ENCODE data around the gene LANCL2.

LANCL2 gene

DNA sequence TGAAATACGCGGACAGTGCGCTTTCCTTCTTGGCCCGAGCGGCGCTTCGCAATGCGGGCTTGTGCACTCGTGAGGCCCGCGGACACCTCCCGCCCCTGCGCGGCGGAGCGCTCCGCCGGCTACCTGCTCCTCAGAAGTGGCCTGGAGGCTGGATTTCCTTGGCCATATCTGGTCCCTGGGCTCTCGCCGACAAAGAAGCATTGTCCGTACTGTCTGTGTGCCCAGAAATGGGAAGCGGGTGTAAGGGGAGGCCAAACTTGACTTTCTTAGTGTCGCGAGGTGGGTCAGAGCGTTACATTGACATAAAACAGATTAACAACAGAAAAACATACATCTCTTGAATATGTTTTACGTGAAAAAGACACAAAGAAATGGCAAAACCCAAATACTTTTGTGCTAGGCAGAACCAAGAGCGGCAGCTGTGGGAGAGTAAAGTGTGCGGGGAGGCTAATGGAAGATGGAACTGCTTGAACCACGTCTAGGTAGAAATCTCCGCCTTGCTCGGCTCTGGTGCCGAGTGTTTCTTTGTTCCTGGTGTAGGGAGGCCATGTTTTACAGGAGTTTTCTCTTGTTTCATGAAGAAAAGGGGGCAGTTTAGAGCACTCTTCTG lies 1.4 kb downstream of the LANCL2 start:
- Histone ChIP-seq H3K27ac (ENCODE audit: low read length) (peak overlapping the region; percentile 97), H2AFZ (ENCODE audit: low read depth, low read length) (peak overlapping the region; percentile 92), H3K9me3 (ENCODE audit: insufficient read depth, low read length, severe bottlenecking) (no peaks in the 10 kb centered on the region)

DNA sequence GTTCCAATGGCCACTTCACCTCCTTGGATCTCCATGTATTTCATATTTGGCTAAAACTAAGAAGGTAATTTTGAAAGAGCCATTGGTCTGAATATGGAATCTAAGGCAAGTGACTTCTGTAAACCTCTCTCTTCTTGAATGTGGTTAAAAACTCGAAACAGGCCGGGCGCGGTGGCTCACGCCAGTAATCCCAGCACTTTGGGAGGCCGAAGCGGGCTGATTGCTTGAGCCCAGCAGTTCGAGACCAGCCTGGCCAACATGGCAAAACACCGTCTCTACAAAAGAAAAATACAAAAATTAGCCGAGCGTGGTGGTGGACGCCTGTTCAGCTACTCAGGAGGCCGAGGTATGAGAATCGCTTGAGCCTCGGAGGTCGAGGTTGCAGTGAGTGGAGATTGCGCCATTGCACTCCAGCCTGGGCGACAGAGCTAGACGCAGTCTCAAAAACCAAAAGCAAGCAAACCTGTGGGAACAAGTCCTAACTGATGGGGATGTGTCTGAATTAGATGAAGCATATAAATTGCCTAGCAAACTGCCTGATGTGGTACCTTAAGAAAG lies 2.2 kb downstream of the LANCL2 start:
- Histone ChIP-seq H3K9me3 (ENCODE audit: insufficient read depth, low read length, severe bottlenecking) (no peaks in the 10 kb centered on the region), H3K4me2 (ENCODE audit: insufficient read depth, low read length) (peak overlapping the region; percentile 79), H3K36me3 (ENCODE audit: insufficient read depth, low read length) (no peaks in the 10 kb centered on the region; the same call in 1 of the 2 replicates), H3K27me3 (ENCODE audit: insufficient read depth, low read length, poor library complexity) (no peaks in the 10 kb centered on the region), H3K4me1 (ENCODE audit: insufficient read depth, low read length) (peaks cover 27% of the 10 kb centered on the region), H3K4me3 (ENCODE audit: low read depth in 1 of 2, low read length in 2 of 2) (peak overlapping the region; percentile 84 to 93; a peak in 3 of 4 replicates), H4K20me1 (ENCODE audit: insufficient read depth, low read length) (no peaks in the 10 kb centered on the region), H3K79me2 (ENCODE audit: insufficient read depth, low read length) (peaks cover 3% of the 10 kb centered on the region), H3K9ac (ENCODE audit: low read depth, low read length) (peak overlapping the region; percentile 94), H3K27ac (ENCODE audit: low read length) (peak overlapping the region; percentile 97), H2AFZ (ENCODE audit: low read depth, low read length) (no peak overlapping the region)
- DNase-seq (no peak), ATAC-seq (ENCODE audit: insufficient read depth, low read depth) (no peak)
- TF ChIP-seq, protein P1, sequence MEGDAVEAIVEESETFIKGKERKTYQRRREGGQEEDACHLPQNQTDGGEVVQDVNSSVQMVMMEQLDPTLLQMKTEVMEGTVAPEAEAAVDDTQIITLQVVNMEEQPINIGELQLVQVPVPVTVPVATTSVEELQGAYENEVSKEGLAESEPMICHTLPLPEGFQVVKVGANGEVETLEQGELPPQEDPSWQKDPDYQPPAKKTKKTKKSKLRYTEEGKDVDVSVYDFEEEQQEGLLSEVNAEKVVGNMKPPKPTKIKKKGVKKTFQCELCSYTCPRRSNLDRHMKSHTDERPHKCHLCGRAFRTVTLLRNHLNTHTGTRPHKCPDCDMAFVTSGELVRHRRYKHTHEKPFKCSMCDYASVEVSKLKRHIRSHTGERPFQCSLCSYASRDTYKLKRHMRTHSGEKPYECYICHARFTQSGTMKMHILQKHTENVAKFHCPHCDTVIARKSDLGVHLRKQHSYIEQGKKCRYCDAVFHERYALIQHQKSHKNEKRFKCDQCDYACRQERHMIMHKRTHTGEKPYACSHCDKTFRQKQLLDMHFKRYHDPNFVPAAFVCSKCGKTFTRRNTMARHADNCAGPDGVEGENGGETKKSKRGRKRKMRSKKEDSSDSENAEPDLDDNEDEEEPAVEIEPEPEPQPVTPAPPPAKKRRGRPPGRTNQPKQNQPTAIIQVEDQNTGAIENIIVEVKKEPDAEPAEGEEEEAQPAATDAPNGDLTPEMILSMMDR (IDR thresholded peaks at IDR 0.05; ENCODE audit: borderline replicate concordance, extremely low read depth, low read length, poor library complexity, severe bottlenecking) = no peak
- TF ChIP-seq EZH2 (IDR thresholded peaks at IDR 0.05; ENCODE audit: borderline replicate concordance, low read depth, low read length, severe bottlenecking) = no peak

More for the DNA sequence above, 1.4 kb downstream of the LANCL2 start:
- H3K9ac ChIP-seq (ENCODE audit: low read depth, low read length) = peak overlapping the region; percentile 94
- ATAC-seq (ENCODE audit: insufficient read depth, low read depth) (peak; percentile 11; the same call in 2 of the 3 replicates), DNase-seq (peak; percentile 49)
- no peaks in the 10 kb centered on the region for H3K27me3 ChIP-seq (ENCODE audit: insufficient read depth, low read length, poor library complexity)
- H3K79me2 ChIP-seq (ENCODE audit: insufficient read depth, low read length) = peaks cover 3% of the 10 kb centered on the region
- H3K36me3 ChIP-seq (ENCODE audit: insufficient read depth, low read length) = no peaks in the 10 kb centered on the region; the same call in 1 of the 2 replicates
- TF ChIP-seq, protein P1 (IDR thresholded peaks at IDR 0.05; ENCODE audit: borderline replicate concordance, extremely low read depth, low read length, poor library complexity, severe bottlenecking) = no peak
- TF ChIP-seq EZH2 (IDR thresholded peaks at IDR 0.05; ENCODE audit: borderline replicate concordance, low read depth, low read length, severe bottlenecking) = no peak
- no peaks in the 10 kb centered on the region for H4K20me1 ChIP-seq (ENCODE audit: insufficient read depth, low read length)
- H3K4me3 ChIP-seq (ENCODE audit: low read depth in 1 of 2, low read length in 2 of 2) = peak overlapping the region; percentile 84 to 93
- H3K4me2 ChIP-seq (ENCODE audit: insufficient read depth, low read length) = peak overlapping the region; percentile 79
- H3K4me1 ChIP-seq (ENCODE audit: insufficient read depth, low read length) = peaks cover 27% of the 10 kb centered on the region

DNA sequence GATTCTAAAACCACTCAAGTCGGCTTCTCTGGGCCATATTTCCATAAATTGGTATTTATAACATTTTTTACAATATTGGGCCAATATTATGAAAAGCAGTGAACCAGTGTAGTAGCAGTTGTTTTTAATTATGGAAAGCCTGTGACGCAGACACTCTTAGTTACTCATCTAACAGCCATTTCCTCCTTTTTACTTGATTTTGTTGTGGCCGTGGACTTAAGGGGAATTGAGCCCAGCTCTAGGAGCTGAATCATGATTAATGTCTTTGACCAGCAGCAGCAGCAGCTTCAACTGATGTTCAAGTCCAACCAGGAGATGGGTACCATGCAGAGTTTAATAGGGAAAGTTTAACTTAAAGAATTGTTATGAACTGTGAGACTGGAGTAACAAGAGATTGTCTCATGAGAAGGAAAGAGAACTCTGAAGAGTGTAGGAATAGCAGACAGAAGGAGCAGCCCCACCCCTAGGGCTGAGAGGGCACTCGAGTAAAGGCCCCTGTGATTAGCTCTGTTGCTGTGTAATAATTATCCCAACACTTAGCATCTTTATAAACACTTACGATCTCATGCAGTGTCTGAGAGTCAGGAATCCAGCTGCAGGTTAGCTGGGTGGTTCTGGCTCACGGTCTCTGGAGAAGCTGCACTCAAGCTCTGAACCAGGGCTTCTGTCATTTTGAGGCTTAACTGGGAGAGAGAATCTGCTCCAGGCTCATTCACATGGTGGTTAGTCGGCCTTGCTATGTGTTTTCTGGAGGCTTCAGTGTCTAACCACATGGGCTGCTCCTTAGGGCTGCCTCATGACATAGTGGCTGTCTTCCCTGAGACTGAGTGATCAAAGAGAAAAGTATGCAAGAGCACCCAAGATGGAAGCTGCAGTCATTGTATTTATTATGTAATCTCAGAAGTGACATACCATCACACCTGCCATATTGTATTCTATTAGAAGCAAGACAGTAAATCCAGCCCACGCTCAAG lies 4.6 kb downstream of the LANCL2 start:
- H3K27ac ChIP-seq (ENCODE audit: low read length) = no peak overlapping the region
- H3K9me3 ChIP-seq (ENCODE audit: insufficient read depth, low read length, severe bottlenecking) = no peaks in the 10 kb centered on the region
- ATAC-seq (ENCODE audit: insufficient read depth, low read depth) = no peak
- TF ChIP-seq, protein P1 (IDR thresholded peaks at IDR 0.05; ENCODE audit: borderline replicate concordance, extremely low read depth, low read length, poor library complexity, severe bottlenecking) = no peak
- no peak for TF ChIP-seq EZH2 (IDR thresholded peaks at IDR 0.05; ENCODE audit: borderline replicate concordance, low read depth, low read length, severe bottlenecking)
- no peak overlapping the region for H3K4me3 ChIP-seq (ENCODE audit: low read depth in 1 of 2, low read length in 2 of 2)
- no peak overlapping the region for H2AFZ ChIP-seq (ENCODE audit: low read depth, low read length)
- H3K4me1 ChIP-seq (ENCODE audit: insufficient read depth, low read length) = peaks cover 20% of the 10 kb centered on the region
- H3K36me3 ChIP-seq (ENCODE audit: insufficient read depth, low read length) = no peaks in the 10 kb centered on the region; the same call in 1 of the 2 replicates
- H3K4me2 ChIP-seq (ENCODE audit: insufficient read depth, low read length) = no peak overlapping the region
- no peaks in the 10 kb centered on the region for H4K20me1 ChIP-seq (ENCODE audit: insufficient read depth, low read length)
- H3K27me3 ChIP-seq (ENCODE audit: insufficient read depth, low read length, poor library complexity) = no peaks in the 10 kb centered on the region
- no peak for DNase-seq
- peaks cover 3% of the 10 kb centered on the region for H3K79me2 ChIP-seq (ENCODE audit: insufficient read depth, low read length)
- no peak overlapping the region for H3K9ac ChIP-seq (ENCODE audit: low read depth, low read length)

Data from DND-41 (cell line).